Forelimb muscle (tissue), 1 donor: ENCODE data around the gene MARCHF2. TPM values are rescaled to one million over a fixed set of nuclear protein-coding genes. Genes with fewer than 3 reads are reported as not detected.
"Not testable (repeated sequence)": the region's sequence is repeated elsewhere in the genome, so short reads cannot be mapped to it uniquely, and the experiment has no call there.

Source experiments
- DNase-seq: peaks from one replicate; pipeline ENCODE4 v3.0.0-alpha.2; 2013; ENCODE audit warnings: low read depth
- polyA plus RNA-seq: library from polyadenylated mRNA; unstranded; fragments of 120-200 nt; gene quantifications from one replicate; pipeline ENCODE4 v1.2.1, GENCODE V29; 2013; ENCODE audit not compliant: insufficient read length

Gene MARCHF2
- polyA plus RNA-seq, 1 donor, result 14.9 TPM

DNA sequence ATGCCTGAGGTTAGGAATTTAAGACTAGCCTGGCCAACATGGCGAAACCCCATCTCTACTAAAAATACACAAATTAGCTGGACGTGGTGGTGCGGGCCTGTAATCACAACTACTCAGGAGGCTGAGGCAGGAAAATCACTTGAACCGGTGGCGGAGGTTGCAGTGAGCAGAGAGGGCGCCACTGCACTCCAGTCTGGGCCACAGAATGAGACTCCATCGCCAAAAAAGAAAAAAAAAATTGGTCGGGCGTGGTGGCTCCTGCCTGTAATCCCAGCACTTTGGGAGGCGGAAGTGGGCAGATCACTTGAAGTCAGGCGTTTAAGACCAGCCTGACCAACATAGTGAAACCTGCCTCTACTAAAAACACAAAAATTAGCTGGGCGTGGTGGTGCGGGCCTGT lies 2.4 kb upstream of the MARCHF2 start:
- DNase-seq, result not testable (repeated sequence)

DNA sequence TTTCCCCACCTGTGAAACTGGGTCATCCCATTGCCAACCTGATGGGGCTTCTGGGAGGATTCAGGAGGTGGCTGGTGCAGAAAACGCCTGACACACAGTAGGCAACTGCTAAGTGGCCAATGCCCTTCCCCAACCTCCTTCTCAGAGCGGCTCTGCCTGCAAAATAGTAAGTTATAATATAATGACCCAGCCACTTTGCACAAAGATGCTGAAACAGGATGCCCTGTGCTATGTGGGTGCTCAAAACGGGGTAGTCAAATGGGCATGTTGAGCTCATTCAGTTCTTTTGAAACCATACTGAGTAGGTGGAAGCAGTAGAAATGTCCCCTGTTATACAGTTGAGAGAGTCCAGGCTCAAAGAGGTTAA lies 507 bp downstream of the MARCHF2 start:
- DNase-seq, result no peak

- DNase-seq, result no peak
Measured at GRCh38 chr19:8416796-8417195, 3.7 kb downstream of the MARCHF2 start.

GRCh38 chr19:8421484-8422461 lies 8.7 kb downstream of the MARCHF2 start:
- DNase-seq, result no peak

GRCh38 chr19:8423817-8424223 lies 10.7 kb downstream of the MARCHF2 start:
- peak; percentile 95 for DNase-seq

DNA sequence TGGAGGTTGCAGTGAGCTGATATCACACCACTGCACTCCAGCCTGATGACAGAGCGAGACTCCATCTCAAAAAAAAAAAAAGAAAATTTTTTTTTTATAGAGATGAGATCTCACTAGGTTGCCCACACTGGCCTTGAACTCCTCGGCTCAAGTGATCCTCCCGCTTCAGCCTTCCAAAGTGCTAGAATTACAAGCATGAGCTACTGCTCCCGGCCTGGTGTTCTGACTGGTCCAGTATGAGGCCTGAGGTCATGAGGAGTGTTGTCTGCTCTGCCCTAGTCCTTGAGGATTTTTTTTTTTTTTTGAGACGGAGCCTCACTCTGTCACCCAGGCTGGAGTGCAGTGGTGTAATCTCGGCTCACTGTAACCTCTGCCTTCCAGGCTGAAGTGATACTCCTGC lies 12.2 kb downstream of the MARCHF2 start:
- DNase-seq, result not testable (repeated sequence)

DNA sequence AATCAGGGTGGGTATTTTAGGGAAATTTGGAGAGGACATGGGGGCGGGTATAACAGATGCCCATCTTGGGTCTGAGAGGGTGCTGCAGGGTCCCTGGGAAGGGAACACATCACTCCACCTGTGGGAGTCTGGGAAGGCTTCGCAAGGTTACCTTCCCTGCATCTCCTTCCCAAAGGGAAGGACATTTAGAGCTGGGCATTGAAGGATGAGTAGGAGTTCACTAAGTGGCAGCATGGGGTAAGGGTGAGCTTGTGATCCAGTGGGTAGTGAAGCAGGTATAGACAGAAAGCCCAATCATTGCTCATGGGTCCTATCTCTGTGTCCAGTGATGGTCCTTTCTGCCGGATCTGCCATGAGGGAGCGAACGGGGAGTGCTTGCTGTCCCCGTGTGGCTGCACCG lies 13.2 kb downstream of the MARCHF2 start:
- DNase-seq, result no peak

DNA sequence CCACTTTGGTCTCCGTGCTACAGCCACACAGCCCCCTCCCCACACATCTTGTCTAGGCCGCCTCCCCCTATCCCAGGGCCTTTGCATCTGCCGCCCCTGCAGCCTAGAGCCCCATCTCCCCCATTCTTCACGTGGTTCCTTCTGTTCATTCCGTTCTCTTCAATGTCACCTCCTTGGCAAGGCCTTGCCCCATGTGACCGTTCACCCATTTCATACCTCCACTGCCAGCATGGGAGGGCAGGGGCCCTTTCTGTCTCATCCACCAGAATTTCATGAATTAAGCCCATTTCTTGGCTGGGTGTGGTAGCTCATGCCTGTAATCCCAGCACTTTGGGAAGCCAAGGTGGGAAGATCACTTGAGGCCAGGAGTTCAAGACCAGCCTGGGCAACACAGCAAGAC lies 15.9 kb downstream of the MARCHF2 start:
- no peak for DNase-seq

GRCh38 chr19:8429826-8430225 lies 16.7 kb downstream of the MARCHF2 start:
- DNase-seq, result no peak

DNA sequence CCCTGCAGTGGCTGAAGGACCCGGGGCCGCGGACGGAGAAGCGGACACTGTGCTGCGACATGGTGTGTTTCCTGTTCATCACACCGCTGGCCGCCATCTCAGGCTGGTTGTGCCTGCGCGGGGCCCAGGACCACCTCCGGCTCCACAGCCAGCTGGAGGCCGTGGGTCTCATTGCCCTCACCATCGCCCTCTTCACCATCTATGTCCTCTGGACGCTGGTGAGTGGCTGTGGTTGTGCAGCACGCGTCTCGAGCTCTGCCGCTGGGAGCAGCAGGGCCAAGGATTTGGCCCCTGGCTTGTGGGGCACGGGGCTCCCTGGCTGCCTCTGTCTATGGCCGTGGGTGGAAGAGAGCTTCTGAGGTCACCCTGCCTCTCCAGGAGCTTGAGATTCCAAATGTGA lies 17.5 kb downstream of the MARCHF2 start:
- no peak for DNase-seq

DNA sequence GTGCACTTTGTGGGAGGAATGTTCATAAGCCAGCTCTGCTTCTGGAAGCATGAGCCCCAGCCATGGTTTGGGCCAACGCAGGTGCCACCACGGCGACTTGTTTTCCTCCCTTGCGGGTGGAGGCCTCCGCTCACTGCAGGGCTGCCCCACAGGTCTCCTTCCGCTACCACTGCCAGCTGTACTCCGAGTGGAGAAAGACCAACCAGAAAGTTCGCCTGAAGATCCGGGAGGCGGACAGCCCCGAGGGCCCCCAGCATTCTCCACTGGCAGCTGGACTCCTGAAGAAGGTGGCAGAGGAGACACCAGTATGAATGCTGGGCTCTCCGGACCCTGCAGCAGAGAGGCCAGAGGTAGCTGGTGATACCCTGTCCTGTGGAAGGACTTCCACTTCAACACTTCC lies 25.1 kb downstream of the MARCHF2 start:
- DNase-seq, result no peak

DNA sequence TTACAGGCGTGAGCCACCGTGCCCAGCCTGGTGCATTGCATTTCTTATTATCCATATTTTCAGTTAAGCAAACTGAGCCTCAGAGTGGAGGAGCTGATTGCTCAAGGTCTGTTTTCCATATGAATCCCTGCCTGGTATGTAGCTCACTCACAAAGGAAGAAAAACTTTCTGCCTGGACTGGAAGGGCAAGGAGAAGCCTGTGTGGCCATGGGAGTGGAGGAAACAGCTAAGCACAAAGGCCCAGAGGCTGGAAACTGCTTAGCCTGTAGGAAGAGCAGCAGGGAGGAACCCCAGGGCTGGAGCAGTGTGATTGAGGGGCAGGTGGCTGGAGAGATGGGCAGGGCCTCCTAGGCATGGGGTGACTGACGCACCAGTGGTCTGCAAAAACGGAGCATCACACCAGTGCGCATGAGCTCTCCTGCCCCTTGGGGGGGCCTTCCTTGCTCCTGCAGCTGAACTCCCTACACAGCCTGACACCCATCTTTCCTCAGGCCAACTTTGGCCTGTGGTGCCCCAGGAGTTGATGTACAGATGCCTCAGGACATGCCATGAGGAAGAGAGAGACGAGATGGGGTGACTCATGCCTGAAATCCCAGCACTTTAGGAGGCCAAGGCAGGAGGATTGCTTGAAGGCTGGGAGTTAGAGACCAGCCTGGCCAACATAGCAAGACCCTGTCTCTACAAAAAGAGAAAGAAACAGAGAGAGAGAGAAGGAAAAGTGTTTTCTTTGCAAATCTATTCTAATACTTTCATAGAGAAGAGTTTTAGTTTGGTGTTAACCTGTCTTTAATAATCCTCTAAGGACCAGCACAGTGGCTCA lies 28.8 kb downstream of the MARCHF2 start:
- DNase-seq, result no peak

DNA sequence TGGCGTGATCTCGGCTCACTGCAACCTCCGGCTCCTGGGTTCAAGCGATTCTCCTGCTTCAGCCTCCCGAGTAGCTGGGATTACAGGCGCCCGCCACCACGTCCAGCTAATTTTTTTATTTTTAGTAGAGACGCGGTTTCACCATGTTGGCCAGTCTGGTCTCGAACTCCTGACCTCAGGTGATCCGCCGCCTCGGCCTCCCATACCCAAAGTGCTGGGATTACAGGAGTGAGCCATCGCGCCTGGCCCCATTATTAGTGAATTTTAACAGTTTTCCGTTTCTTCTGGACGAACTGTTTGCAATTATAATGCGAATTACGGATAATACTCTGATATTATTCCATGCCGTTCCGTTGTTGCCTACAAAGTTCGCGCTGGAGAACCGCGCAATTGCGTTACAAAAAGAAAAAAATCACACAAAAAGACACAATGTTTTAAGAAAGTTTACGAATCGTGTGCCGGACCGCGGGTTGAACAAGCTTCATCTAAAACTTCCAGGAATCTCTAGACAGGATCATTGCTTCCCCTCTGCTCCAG lies 31.1 kb downstream of the MARCHF2 start:
- DNase-seq, result not testable (repeated sequence)

GRCh38 chr19:8444677-8445487 lies 31.8 kb downstream of the MARCHF2 start, which contains the start of gene HNRNPM:
HNRNPM (plus strand) TSS chr19:8444975; CDS start chr19:8444999, 24 bp downstream.
- peak; percentile 92 for DNase-seq

DNA sequence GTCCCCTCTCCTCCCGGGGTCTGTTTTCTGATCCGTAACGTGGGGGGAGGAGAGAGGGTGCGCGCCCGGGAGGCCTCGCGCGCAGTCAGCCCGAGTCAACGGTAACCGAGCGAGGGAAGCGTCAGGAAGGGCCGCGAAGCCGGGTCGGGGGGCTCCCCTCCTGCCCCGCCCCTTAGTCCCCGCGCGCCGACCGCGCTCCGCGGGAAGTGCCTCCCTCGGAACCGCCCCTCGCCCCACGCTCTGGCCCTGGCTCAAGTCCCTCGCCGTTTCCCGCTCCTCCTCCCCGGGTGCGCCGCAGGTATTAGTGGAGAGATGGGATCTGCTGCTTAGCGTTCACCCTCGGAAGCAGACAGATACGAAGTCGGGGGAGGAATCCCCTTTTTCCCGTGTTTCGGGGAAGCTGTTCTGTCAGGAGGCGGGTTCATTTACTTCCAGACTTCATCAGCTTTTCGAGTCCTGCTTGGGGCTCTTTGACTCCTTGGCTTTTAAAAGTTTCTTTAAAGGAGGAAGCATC lies 32.4 kb downstream of the MARCHF2 start:
- no peak for DNase-seq

DNA sequence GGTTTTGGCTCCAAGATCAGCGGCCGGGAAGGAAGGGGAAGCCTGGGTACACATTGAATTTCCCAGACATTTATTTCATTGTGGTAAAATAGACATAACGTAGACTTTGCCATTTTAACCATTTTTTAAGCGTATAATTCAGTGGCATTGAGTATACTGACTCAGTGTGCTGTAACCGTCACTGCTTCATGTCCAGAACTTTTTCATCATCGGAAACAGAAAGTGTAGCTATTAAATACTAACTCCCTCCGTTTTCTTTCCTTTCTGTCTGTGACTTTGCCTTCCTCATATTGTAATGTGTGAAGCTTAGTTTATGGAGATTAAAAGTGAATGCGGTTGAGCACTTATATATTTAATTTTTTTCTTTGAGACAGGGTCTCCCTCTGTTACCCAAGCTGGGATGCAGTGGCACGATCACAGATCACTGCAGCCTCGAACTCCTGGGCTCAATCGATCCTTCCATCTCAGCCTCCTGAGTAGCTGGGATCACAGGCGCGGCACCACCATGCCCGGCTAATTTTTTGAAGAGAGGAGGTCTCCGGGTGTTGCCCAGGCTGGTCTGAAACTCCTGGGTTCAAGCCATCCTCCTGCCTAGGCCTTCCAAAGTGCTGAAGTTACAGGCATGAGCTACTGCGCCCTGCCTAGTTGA lies 33.1 kb downstream of the MARCHF2 start:
- no peak for DNase-seq

GRCh38 chr19:8449830-8450229 lies 36.7 kb downstream of the MARCHF2 start:
- no peak for DNase-seq

- no peak for DNase-seq
Measured at GRCh38 chr19:8451377-8451776, 38.3 kb downstream of the MARCHF2 start.

GRCh38 chr19:8451885-8452284 lies 38.8 kb downstream of the MARCHF2 start:
- DNase-seq, result no peak

DNA sequence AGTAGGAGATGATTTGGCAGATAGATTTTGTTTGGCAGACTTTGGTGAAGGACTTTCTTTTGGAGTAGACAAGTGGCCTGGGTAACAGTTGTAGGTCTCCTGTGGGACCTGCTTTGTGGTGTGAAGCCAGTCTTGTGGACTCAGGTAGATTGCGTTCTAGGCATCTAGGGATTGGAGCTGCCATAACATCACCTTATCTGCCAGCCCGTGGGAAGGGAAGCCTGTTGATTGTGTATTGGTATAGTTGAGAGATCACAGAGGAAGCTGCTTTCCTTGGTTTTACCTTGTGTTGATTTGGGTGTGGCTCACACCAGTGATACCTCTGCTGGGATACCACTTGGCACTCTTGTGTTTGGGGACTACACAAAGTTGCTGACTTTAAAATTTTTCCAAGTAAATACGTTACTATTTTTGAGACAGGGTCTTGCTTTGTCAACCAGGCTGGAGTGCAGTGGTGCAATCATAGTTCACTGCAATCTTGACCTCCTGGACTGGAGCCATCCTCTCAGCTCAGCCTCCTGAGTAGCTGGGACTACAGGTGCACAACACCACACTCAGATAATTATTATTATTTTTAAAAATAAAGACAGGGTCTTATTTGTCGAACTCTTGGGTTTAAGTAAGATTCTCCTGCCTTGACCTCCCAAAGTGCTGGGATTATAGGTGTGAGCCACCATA lies 39.5 kb downstream of the MARCHF2 start:
- DNase-seq, result no peak
